Astrocyte of the cerebellum (primary cell): Measurements from ENCODE around the gene CTBS.

Experiments
- DNase-seq: peaks from one replicate; pipeline ENCODE4 v3.0.0-alpha.2; 2011; ENCODE audit warnings: low read depth
- H3K4me3 ChIP-seq: 2 replicates; pipeline ENCODE4 v1.5.1; 2011; ENCODE audit warnings: mild to moderate bottlenecking, low read depth, low read length, moderate library complexity
- CTCF ChIP-seq: IDR thresholded peaks from 2 replicates; pipeline ENCODE4 v1.5.1; 2012; ENCODE audit warnings: low read length, low read depth, moderate library complexity, mild to moderate bottlenecking; ENCODE audit errors: missing control alignments
- in situ Hi-C: cut with HindIII; loops from 2 replicates; pipeline ENCODE4 v1.10.0; 2017; ENCODE audit warnings: low sequenced_read_pairs

The CTBS gene

DNA sequence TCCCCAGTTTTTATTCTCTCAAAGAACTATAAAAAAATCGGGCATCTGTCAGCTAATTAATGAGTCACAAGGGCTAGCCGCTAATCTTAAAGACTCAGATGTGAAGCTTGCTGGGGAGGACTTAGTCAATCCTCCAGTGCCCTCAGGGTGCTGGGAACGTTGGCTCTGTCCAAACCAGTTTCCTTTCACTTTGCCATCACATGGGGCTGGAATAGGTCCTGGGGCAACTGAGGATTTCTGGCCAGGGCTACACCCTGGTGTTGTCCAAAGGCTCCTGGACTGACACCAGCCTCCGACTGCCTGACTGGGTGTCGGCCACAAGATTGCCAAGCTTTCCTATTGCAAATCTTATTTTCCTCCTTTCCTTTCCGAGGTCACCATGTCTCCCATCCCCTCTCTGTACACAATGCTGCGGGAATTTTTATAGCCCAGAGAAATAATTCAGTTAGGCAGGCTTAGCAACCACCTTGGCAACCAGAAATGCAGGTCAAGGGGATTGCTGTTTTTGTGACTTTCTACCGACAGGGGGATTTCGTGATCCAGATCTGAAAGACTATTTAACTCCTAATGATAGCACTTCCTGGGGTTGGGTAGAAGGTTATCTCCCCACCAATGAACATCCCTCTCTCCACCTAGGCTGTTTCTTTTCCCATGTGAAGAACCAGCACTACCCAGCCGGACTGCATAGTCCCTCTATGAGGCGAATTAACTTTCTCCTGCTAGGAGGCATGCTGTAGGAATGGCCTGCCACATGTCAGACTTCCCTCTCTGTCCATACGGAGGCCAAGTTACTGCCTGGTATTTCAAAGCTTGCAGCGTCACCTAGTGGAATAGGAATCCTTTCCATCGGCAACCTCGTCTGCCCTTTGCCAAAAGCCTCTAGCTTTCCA is 29.9 kb upstream of the CTBS start:
- DNase-seq: no peak
- in situ Hi-C loops: no loop called here

DNA sequence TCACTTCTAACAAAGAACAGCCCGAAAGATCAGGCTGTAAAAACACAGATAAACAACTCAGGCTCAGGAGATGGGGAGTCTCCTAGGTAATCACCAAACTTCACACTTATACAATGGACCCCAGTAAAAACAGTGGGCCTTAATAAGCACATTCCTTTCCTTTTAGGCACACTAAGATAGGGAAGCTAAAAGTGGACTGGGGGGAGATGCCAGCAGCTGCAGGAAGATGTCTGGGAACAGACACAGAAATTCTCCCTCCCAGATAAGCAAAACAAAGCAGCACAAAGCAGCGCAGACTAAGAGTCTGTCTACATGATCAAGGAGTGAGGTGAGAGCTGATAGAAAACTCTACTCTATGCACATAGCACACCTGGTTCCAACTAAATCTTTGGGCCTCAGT is 29.0 kb upstream of the CTBS start:
- DNase-seq: no peak
- no peak overlapping the region for H3K4me3 ChIP-seq
- TF ChIP-seq CTCF: no peak
- in situ Hi-C loops: no loop called here

More for the DNA sequence above, 29.9 kb upstream of the CTBS start:
- H3K4me3 ChIP-seq: no peak overlapping the region
- no peak for TF ChIP-seq CTCF

DNA sequence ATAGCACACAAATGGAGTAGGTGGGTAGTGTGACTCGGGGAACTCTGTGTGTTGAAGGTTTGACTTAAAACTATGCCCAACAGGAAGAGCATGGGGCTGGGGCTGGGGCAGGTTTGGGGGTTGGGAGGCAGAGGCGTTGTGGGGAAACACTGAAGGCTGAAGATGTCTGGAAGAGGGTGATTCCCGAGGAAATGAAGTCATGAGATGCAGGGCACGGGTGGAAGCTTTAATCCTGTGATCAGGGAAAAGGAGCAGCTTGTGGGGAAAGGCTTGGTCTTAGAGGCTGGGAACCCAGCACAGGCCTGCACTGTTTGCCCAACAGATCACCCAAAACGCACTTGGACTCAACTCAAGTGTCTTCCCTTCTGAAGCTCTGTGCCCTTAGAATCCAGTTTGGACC is 26.6 kb upstream of the CTBS start:
- no peak overlapping the region for H3K4me3 ChIP-seq
- in situ Hi-C loops: no loop called here

DNA sequence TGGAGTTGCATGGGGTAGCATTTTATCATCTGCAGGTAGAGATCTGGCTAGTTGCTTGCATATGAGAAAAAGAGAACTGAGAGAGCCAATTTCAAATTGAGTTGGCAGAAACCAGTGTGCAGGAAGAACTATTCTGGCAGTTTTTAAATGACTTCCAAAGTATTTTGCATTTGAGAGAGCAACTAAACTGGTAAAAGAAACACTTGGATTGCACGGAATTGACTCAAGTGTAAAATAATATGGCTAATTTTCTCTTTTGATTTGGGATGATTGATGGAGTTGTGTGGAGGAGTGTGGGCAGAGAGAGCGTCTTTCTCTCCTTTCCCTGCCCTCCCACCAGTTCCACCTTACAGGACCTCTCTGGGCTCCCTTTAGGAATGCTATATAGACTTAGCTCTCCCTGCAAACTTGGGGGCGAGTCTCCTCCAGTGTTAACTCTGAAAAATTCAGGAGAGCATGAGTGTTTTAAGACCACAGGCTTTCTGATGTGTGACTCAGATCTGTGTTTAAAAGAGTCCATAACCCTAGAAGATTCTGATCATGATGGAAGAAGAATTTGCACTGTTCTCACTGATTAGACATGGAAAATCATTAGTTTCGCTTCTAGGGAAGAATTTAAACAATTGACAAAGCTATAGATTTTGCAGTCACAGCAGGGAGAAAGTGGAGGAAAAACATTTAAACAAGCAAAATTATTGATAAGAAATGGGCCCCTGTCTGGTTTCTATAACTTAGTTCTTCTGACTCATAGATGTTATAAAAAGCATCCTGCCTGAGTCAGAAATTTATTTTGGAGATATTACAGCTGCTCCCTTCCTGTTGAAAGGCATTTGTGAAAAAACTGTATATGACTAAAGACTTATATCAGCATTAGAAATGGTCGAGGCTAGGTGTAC is 24.9 kb upstream of the CTBS start:
- in situ Hi-C loops: no loop called here
- no peak for TF ChIP-seq CTCF
- no peak for DNase-seq
- no peak overlapping the region for H3K4me3 ChIP-seq

More for the DNA sequence above, 26.6 kb upstream of the CTBS start:
- TF ChIP-seq CTCF: no peak
- DNase-seq: no peak

GRCh38 chr1:84598418-84598817 is 24.2 kb upstream of the CTBS start:
- H3K4me3 ChIP-seq: no peak overlapping the region

More at GRCh38 chr1:84598418-84598817, 24.2 kb upstream of the CTBS start:
- in situ Hi-C loops: no loop called here
- TF ChIP-seq CTCF: no peak
- no peak for DNase-seq
